HG02981 (cell line): ENCODE measurements around the gene AJAP1.

Experiments
- ATAC-seq: cut with Tn5 transposase; IDR thresholded peaks from one replicate; pipeline ENCODE4 v1.9.1; 2021; ENCODE audit warnings: mild to moderate bottlenecking, moderate library complexity; ENCODE audit not compliant: unreplicated experiment

AJAP1 gene

GRCh38 chr1:4803335-4803734 lies 148.9 kb downstream of the AJAP1 start:
- ATAC-seq: no peak

- no peak for ATAC-seq
Observed at GRCh38 chr1:4805987-4806386, 151.6 kb downstream of the AJAP1 start.

- no peak for ATAC-seq
Observed at GRCh38 chr1:4820543-4820942, 166.1 kb downstream of the AJAP1 start.

- no peak for ATAC-seq
Observed at GRCh38 chr1:4825800-4826450, 171.5 kb downstream of the AJAP1 start.

GRCh38 chr1:4830707-4831106 lies 176.3 kb downstream of the AJAP1 start:
- ATAC-seq: no peak

- no peak for ATAC-seq
Observed at GRCh38 chr1:4836574-4836973, 182.2 kb downstream of the AJAP1 start.

- no peak for ATAC-seq
Observed at GRCh38 chr1:4837031-4837600, 182.7 kb downstream of the AJAP1 start.

GRCh38 chr1:4837752-4838151 lies 183.3 kb downstream of the AJAP1 start:
- ATAC-seq: no peak

- ATAC-seq: no peak
Observed at GRCh38 chr1:4838231-4838630, 183.8 kb downstream of the AJAP1 start.
